ENCODE results near the gene NFKBIB.

The NFKBIB gene

DNA sequence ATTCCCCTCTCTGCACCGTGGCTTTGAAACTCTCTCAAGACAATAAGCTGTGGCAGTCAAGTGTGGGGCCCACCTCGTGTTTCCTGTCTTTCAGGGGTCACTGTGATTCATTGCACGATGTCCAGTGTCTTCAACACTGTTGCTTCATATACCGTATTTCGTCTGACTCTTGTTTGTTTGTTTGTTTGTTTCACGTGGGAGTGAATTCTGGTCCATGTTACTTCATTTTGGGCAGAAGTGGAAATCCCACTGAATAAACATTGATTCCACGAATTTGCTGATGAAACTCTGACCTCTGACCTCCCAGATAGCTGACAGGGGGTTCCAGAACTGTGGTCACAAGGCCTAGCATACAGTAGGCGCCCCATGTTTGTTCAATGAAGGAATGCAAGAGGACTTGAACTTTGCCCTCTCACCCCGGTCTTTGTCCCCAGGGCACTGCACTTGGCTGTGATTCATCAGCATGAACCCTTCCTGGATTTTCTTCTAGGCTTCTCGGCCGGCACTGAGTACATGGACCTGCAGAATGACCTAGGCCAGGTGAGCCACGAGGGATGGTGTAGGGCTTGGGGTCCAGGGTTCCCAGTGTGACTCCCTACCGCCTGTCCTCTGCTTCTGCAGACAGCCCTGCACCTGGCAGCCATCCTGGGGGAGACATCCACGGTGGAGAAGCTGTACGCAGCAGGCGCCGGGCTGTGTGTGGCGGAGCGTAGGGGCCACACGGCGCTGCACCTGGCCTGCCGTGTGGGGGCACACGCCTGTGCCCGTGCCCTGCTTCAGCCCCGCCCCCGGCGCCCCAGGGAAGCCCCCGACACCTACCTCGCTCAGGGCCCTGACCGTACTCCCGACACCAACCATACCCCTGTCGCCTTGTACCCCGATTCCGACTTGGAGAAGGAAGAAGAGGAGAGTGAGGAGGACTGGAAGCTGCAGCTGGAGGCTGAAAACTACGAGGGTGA lies 5.1 kb downstream of the NFKBIB start:
- TF ChIP-seq, protein P1, sequence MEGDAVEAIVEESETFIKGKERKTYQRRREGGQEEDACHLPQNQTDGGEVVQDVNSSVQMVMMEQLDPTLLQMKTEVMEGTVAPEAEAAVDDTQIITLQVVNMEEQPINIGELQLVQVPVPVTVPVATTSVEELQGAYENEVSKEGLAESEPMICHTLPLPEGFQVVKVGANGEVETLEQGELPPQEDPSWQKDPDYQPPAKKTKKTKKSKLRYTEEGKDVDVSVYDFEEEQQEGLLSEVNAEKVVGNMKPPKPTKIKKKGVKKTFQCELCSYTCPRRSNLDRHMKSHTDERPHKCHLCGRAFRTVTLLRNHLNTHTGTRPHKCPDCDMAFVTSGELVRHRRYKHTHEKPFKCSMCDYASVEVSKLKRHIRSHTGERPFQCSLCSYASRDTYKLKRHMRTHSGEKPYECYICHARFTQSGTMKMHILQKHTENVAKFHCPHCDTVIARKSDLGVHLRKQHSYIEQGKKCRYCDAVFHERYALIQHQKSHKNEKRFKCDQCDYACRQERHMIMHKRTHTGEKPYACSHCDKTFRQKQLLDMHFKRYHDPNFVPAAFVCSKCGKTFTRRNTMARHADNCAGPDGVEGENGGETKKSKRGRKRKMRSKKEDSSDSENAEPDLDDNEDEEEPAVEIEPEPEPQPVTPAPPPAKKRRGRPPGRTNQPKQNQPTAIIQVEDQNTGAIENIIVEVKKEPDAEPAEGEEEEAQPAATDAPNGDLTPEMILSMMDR (IDR thresholded peaks at IDR 0.05; ENCODE audit: insufficient read depth, low read length, poor library complexity, severe bottlenecking): no peak
- TF ChIP-seq EZH2phosphoT487 (conservative IDR thresholded peaks at IDR 0.05; ENCODE audit: low read length): no peak
- Histone ChIP-seq H3K36me3 (ENCODE audit: low read length) (0 out of 2 replicates have a peak, but pooled peaks cover 3% of the 10 kb centered on the region), H4K20me1 (ENCODE audit: low read depth, low read length) (no peaks in the 10 kb centered on the region), H3K9ac (ENCODE audit: low read length) (no peak overlapping the region), H3K27ac (ENCODE audit: low read depth, low read length) (no peak overlapping the region), H3K9me3 (ENCODE audit: insufficient read depth, low read length) (no peaks in the 10 kb centered on the region), H3F3A (ENCODE audit: insufficient read depth) (no peaks in the 10 kb centered on the region; the same call in 1 of the 2 replicates), H2AFZ (ENCODE audit: low read depth, low read length, severe bottlenecking) (no peak overlapping the region), H3K4me3 (ENCODE audit: insufficient read depth, low read length, poor library complexity, severe bottlenecking) (no peak overlapping the region), H3K79me2 (ENCODE audit: insufficient read depth, low read length) (peaks cover 35% of the 10 kb centered on the region), H3K9me2 (replicated peaks; ENCODE audit: insufficient read depth, low read length) (no peaks in the 10 kb centered on the region), H3K27me3 (ENCODE audit: low read length) (no peaks in the 10 kb centered on the region), H3K4me2 (ENCODE audit: low read depth, low read length, poor library complexity, severe bottlenecking) (no peak overlapping the region)

DNA sequence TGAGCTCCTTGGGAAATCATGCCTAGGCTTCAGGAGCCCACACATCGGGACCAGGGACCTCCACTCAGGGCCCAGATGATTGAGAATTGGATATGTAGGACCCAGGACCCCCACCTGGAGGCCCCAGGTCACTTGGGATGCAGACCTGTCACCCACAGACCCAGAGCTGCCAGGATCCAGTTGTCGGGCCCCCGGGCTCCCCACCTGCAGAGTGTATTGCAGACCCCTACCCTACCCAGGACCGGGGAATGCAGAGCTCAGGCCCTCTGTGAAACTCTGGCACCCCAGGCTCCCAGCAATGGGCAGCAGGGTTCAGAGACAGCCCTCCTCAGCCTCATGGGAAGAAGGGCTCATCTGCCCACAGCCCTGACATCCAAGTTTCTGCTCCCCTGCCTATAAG lies 5.9 kb downstream of the NFKBIB start:
- H3K27ac ChIP-seq (ENCODE audit: low read depth, low read length): no peak overlapping the region
- peaks cover 30% of the 10 kb centered on the region for H3K79me2 ChIP-seq (ENCODE audit: insufficient read depth, low read length)
- no peaks in the 10 kb centered on the region for H3K27me3 ChIP-seq (ENCODE audit: low read length)
- no peak overlapping the region for H2AFZ ChIP-seq (ENCODE audit: low read depth, low read length, severe bottlenecking)
- no peaks in the 10 kb centered on the region for H3K9me3 ChIP-seq (ENCODE audit: insufficient read depth, low read length)
- TF ChIP-seq, protein P1 (IDR thresholded peaks at IDR 0.05; ENCODE audit: insufficient read depth, low read length, poor library complexity, severe bottlenecking): no peak
- TF ChIP-seq EZH2phosphoT487 (conservative IDR thresholded peaks at IDR 0.05; ENCODE audit: low read length): no peak
- 0 out of 2 replicates have a peak, but pooled peaks cover 3% of the 10 kb centered on the region for H3K36me3 ChIP-seq (ENCODE audit: low read length)
- no peak overlapping the region for H3K9ac ChIP-seq (ENCODE audit: low read length)
- H3K9me2 ChIP-seq (replicated peaks; ENCODE audit: insufficient read depth, low read length): no peaks in the 10 kb centered on the region
- no peak overlapping the region for H3K4me3 ChIP-seq (ENCODE audit: insufficient read depth, low read length, poor library complexity, severe bottlenecking)
- H3K4me2 ChIP-seq (ENCODE audit: low read depth, low read length, poor library complexity, severe bottlenecking): no peak overlapping the region
- no peaks in the 10 kb centered on the region for H4K20me1 ChIP-seq (ENCODE audit: low read depth, low read length)
- no peaks in the 10 kb centered on the region; the same call in 1 of the 2 replicates for H3F3A ChIP-seq (ENCODE audit: insufficient read depth)

DNA sequence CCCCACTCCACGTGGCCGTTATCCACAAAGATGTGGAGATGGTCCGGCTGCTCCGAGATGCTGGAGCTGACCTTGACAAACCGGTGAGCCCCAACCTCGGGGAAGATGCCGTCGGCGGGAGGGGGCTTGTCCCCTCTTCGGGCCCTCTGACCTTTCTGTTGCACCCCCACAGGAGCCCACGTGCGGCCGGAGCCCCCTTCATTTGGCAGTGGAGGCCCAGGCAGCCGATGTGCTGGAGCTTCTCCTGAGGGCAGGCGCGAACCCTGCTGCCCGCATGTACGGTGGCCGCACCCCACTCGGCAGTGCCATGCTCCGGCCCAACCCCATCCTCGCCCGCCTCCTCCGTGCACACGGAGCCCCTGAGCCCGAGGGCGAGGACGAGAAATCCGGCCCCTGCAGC lies 7.5 kb downstream of the NFKBIB start:
- no peak for TF ChIP-seq EZH2phosphoT487 (conservative IDR thresholded peaks at IDR 0.05; ENCODE audit: low read length)
- TF ChIP-seq, protein P1 (IDR thresholded peaks at IDR 0.05; ENCODE audit: insufficient read depth, low read length, poor library complexity, severe bottlenecking): no peak
- Histone ChIP-seq H3F3A (ENCODE audit: insufficient read depth) (no peaks in the 10 kb centered on the region), H4K20me1 (ENCODE audit: low read depth, low read length) (no peaks in the 10 kb centered on the region), H3K9me2 (replicated peaks; ENCODE audit: insufficient read depth, low read length) (no peaks in the 10 kb centered on the region), H3K9ac (ENCODE audit: low read length) (no peak overlapping the region), H3K79me2 (ENCODE audit: insufficient read depth, low read length) (peaks cover 13% of the 10 kb centered on the region), H3K27ac (ENCODE audit: low read depth, low read length) (no peak overlapping the region), H3K4me2 (ENCODE audit: low read depth, low read length, poor library complexity, severe bottlenecking) (no peak overlapping the region), H3K9me3 (ENCODE audit: insufficient read depth, low read length) (no peaks in the 10 kb centered on the region), H3K4me3 (ENCODE audit: insufficient read depth, low read length, poor library complexity, severe bottlenecking) (no peak overlapping the region), H2AFZ (ENCODE audit: low read depth, low read length, severe bottlenecking) (no peak overlapping the region), H3K36me3 (ENCODE audit: low read length) (0 out of 2 replicates have a peak, but pooled peaks cover 3% of the 10 kb centered on the region), H3K27me3 (ENCODE audit: low read length) (no peaks in the 10 kb centered on the region)

Measured in SU-DHL-6 (cell line).